GM12878 (cell line): Measurements from ENCODE around the gene RGS16. TPM values are rescaled to one million over a fixed set of nuclear protein-coding genes. Genes with fewer than 3 reads are reported as not detected.

Experiments
- ATAC-seq: fragments of 200-7000 bp; cut with Tn5 transposase; 3 replicates; pipeline ENCODE4 v1.9.1; 2020; ENCODE audit warnings: mild to moderate bottlenecking, moderate library complexity
- BruUV-seq: library from RNA; stranded (reverse); fragments of 400-500 nt; replicated peaks from 2 replicates; lab custom pipeline; 2021; lab: Mats Ljungman, UMichigan
- CTCF ChIA-PET: fragments of 300-600 bp; sonication (Branson Sonifier 250); formaldehyde crosslinking; extraction: SDS; loops from one replicate; lab custom pipeline; 2021; ENCODE audit warnings: inconsistent platforms; lab: Yijun Ruan, JAX
- POLR2A ChIA-PET: fragments of 350-600 bp; formaldehyde crosslinking; extraction: SDS; loops from one replicate; lab custom pipeline; 2021; ENCODE audit warnings: inconsistent platforms; lab: Charles Lee
- RAD21 ChIA-PET: fragments of 300-600 bp; sonication (Branson Sonifier 250); formaldehyde crosslinking; loops from one replicate; lab custom pipeline; 2023; ENCODE audit warnings: antibody characterized with exemption; ENCODE audit not compliant: unreplicated experiment; lab: Charles Lee
- SMC1A ChIA-PET: fragments of 300-600 bp; sonication (Branson Sonifier 250); formaldehyde crosslinking; loops from one replicate; lab custom pipeline; 2023; ENCODE audit not compliant: unreplicated experiment, uncharacterized antibody; lab: Charles Lee
- DNase-seq: peaks from one replicate; pipeline ENCODE4 v3.0.0-alpha.2; 2011; ENCODE audit warnings: low read depth, low spot score
- FAIRE-seq: peaks from 3 replicates; lab custom pipeline; 2011; peaks lifted over from hg19 to GRCh38; lab: Jason Lieb, UNC
- H2AFZ ChIP-seq: 2 replicates; pipeline ENCODE4 v1.6.0; 2011; ENCODE audit warnings: low read depth, low read length, control low read depth; ENCODE audit not compliant: control insufficient read depth
- H3K27ac ChIP-seq: 2 replicates; pipeline ENCODE4 v1.5.1; 2011; ENCODE audit warnings: control low read depth; ENCODE audit not compliant: control insufficient read depth, insufficient read depth
- H3K27me3 ChIP-seq, 2 experiments: replicated peaks in 1 of 2; 2 replicates each; pipeline versions ENCODE4 v1.6.0 to v1.6.1; 2011; ENCODE audit warnings: low read length in 1 of 2; ENCODE audit not compliant: control insufficient read depth in 2 of 2, insufficient read depth in 2 of 2
- H3K36me3 ChIP-seq, 2 experiments: 2 replicates each; pipeline ENCODE4 v1.5.1; 2011; ENCODE audit warnings: low read length in 1 of 2; ENCODE audit not compliant: control insufficient read depth in 2 of 2, insufficient read depth in 2 of 2
- H3K4me1 ChIP-seq: 2 replicates; pipeline ENCODE4 v1.6.1; 2011; ENCODE audit warnings: mild to moderate bottlenecking, low read length, moderate library complexity, mixed read lengths; ENCODE audit not compliant: control insufficient read depth, insufficient read depth
- H3K4me2 ChIP-seq: 2 replicates; pipeline ENCODE4 v1.6.0; 2011; ENCODE audit warnings: control low read depth; ENCODE audit not compliant: control insufficient read depth, insufficient read depth
- H3K4me3 ChIP-seq: fragments of 200-600 bp; sonication (generic); 2 replicates; pipeline ENCODE4 v1.5.1; 2016
- H3K79me2 ChIP-seq: 2 replicates; pipeline ENCODE4 v1.6.0; 2011; ENCODE audit warnings: low read length; ENCODE audit not compliant: control insufficient read depth, insufficient read depth
- H3K9ac ChIP-seq: 2 replicates; pipeline ENCODE4 v1.8.0; 2011; ENCODE audit warnings: low read length, control low read depth, mixed read lengths; ENCODE audit not compliant: control insufficient read depth, insufficient read depth
- H3K9me3 ChIP-seq: replicated peaks from 3 replicates; pipeline ENCODE4 v1.5.1; 2011; ENCODE audit warnings: mild to moderate bottlenecking, low read length; ENCODE audit not compliant: control insufficient read depth, insufficient read depth
- H4K20me1 ChIP-seq: 2 replicates; pipeline ENCODE4 v1.6.0; 2011; ENCODE audit not compliant: control insufficient read depth, insufficient read depth
- EED ChIP-seq: sonication (generic); IDR thresholded peaks from 2 replicates; pipeline ENCODE4 v1.6.1; 2016; ENCODE audit warnings: antibody characterized with exemption, low read depth
- HCFC1 ChIP-seq: fragments of 150-350 bp; IDR thresholded peaks from 2 replicates; pipeline ENCODE4 v1.6.1; 2014; ENCODE audit warnings: low read length
- IRF5 ChIP-seq: fragments of 450-650 bp; IDR thresholded peaks from 2 replicates; pipeline ENCODE4 v1.6.1; 2017; ENCODE audit warnings: borderline replicate concordance
- JUND ChIP-seq: IDR thresholded peaks from 2 replicates; pipeline ENCODE4 v1.6.1; 2012; ENCODE audit warnings: low read depth, mild to moderate bottlenecking, low read length, improper control_type of control experiment, moderate library complexity
- MAX ChIP-seq: IDR thresholded peaks from 2 replicates; pipeline ENCODE4 v1.6.1; 2012; ENCODE audit warnings: low read depth, low read length, improper control_type of control experiment
- SIX5 ChIP-seq: IDR thresholded peaks from 2 replicates; pipeline ENCODE4 v1.6.1; 2011; ENCODE audit warnings: mild to moderate bottlenecking, low read depth, low read length, moderate library complexity; ENCODE audit not compliant: severe bottlenecking
- ZBTB40 ChIP-seq: fragments of 450-650 bp; IDR thresholded peaks from 2 replicates; pipeline ENCODE4 v1.6.1; 2016; ENCODE audit warnings: mild to moderate bottlenecking, moderate library complexity, borderline replicate concordance
- ZNF384 ChIP-seq: IDR thresholded peaks from 2 replicates; pipeline ENCODE4 v1.6.1; 2012; ENCODE audit warnings: low read depth, mild to moderate bottlenecking, low read length, improper control_type of control experiment, borderline replicate concordance
- ZNF687 ChIP-seq: fragments of 450-650 bp; IDR thresholded peaks from 2 replicates; pipeline ENCODE4 v1.6.1; 2017; ENCODE audit warnings: mild to moderate bottlenecking, moderate library complexity
- WGBS: methylation state at CpG from one replicate; pipeline ENCODE4 v1.1.6; 2016; ENCODE audit warnings: low lambda C conversion rate; ENCODE audit not compliant: insufficient replicate concordance, insufficient coverage; ENCODE audit errors: missing lambda C conversion rate; 5-methylcytosine and 5-hydroxymethylcytosine counted together
- in situ Hi-C: fragments of 300-500 bp; cut with MboI; formaldehyde crosslinking; loops from 9 replicates; pipeline ENCODE4 v1.14.3; 2018; ENCODE audit warnings: mixed read lengths
- intact Hi-C: fragments of 100-400 bp; cut with micrococcal nuclease; formaldehyde crosslinking; loops from one replicate; pipeline ENCODE4 v1.14.2; 2022; ENCODE audit not compliant: unreplicated experiment
- polyA plus RNA-seq, 11 experiments: library from polyadenylated mRNA; depleted of rRNA in 4 of 11; unstranded in 6 of 11; stranded (reverse) in 5 of 11; fragments of >200 nt; fragmentation: Nextera tagmentation in 4 of 11; fragmentation: Illumina TruSeq in 1 of 11; extraction: Ambion mirVana in 4 of 11; extraction: Trizol in 1 of 11; gene quantifications; 1 replicate in 1 of 11; 2 replicates in 10 of 11; pipeline versions ENCODE4 v1.2.1 to v1.2.3, GENCODE V29; 2011 to 2016; ENCODE audit warnings: inconsistent platforms in 2 of 11, missing spikeins in 2 of 11, low read depth in 1 of 11
- total RNA-seq, 4 experiments: library from RNA; depleted of rRNA in 3 of 4; stranded (reverse); fragments of >200 nt in 3 of 4; fragmentation: Illumina TruSeq in 1 of 4; extraction: Trizol in 1 of 4; gene quantifications; 2 replicates each; pipeline versions ENCODE4 v1.2.1 to v1.2.3, GENCODE V29; 2013 to 2021
- TF ChIP-seq, protein P1 (sequence below): IDR thresholded peaks from 2 replicates; pipeline ENCODE4 v1.6.1; 2011; ENCODE audit warnings: borderline replicate concordance, low read depth, mild to moderate bottlenecking, moderate library complexity, low read length; ENCODE audit not compliant: insufficient read depth, poor library complexity, severe bottlenecking

RGS16 gene
- total and polyA plus RNA-seq, 10 of the 15 experiments (the other 5 are each of a cell fraction or from before 2014, with no cell fraction given): 16.4 to 58.2 (median 44.6) TPM

GRCh38 chr1:182614796-182615454, 10.7 kb upstream of the RGS16 start:
- Histone ChIP-seq H3K4me2 (peak overlapping the region; percentile 87), H3K27me3 (no peaks in the 10 kb centered on the region), H4K20me1 (no peaks in the 10 kb centered on the region), H3K4me1 (peaks cover 66% of the 10 kb centered on the region), H3K9ac (peak overlapping the region; percentile 87), H3K9me3 (no peaks in the 10 kb centered on the region), H3K27ac (peak overlapping the region; percentile 95), H3K79me2 (no peaks in the 10 kb centered on the region), H3K4me3 (peak overlapping the region; percentile 63), H3K36me3 (no peaks in the 10 kb centered on the region), H2AFZ (peak overlapping the region; percentile 38)
- POLR2A ChIA-PET: interaction anchor here (1.0 to 7.4 kb wide), 11 partner anchors 9 to 189 kb away, joined by 3 to 51 read pairs (median 6); partner anchors contain the start of gene RGS16
- DNase-seq: no peak
- intact Hi-C loops: loop anchor here (1.0 to 5.0 kb wide), 3 partner anchors 14 to 167 kb away; no protein-coding TSS in a partner anchor
- peak; percentile 62 for ATAC-seq
- RAD21 ChIA-PET: interaction anchor here (0.7 to 9.4 kb wide), 13 partner anchors 9 to 168 kb away, joined by 3 to 121 read pairs (median 10); partner anchors contain the start of gene RGS16
- FAIRE-seq: no peak
- CTCF ChIA-PET: interaction anchor here (1.5 to 37.4 kb wide), 4 partner anchors 11 to 174 kb away, joined by 6 to 1888 read pairs (median 63); partner anchors contain the start of genes NPL and RGS16
- SMC1A ChIA-PET: interaction anchor here (0.6 to 12.3 kb wide), 9 partner anchors 8 to 189 kb away, joined by 3 to 219 read pairs (median 30); partner anchors contain the start of gene RGS16
- WGBS: under 1% methylated on average over 55 of the region's 56 CpGs
- in situ Hi-C loops: no loop called here
- TSS peak; percentile 94 for BruUV-seq
- TF ChIP-seq EED (peak; percentile 95), ZBTB40 (no peak), MAX (peak; percentile 74), ZNF384 (no peak), IRF5 (no peak), JUND (no peak), SIX5 (no peak), HCFC1 (no peak), ZNF687 (peak; percentile 97)
- TF ChIP-seq, protein P1, sequence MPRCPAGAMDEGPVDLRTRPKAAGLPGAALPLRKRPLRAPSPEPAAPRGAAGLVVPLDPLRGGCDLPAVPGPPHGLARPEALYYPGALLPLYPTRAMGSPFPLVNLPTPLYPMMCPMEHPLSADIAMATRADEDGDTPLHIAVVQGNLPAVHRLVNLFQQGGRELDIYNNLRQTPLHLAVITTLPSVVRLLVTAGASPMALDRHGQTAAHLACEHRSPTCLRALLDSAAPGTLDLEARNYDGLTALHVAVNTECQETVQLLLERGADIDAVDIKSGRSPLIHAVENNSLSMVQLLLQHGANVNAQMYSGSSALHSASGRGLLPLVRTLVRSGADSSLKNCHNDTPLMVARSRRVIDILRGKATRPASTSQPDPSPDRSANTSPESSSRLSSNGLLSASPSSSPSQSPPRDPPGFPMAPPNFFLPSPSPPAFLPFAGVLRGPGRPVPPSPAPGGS: peak; percentile 44
